NCI-H1048 (cell line): Measurements from ENCODE around the gene ESR1.

ENCODE experiments used
- DNase-seq: peaks from one replicate; lab custom pipeline; 2025; lab: John Stamatoyannopoulos, UW

ESR1 gene

DNA sequence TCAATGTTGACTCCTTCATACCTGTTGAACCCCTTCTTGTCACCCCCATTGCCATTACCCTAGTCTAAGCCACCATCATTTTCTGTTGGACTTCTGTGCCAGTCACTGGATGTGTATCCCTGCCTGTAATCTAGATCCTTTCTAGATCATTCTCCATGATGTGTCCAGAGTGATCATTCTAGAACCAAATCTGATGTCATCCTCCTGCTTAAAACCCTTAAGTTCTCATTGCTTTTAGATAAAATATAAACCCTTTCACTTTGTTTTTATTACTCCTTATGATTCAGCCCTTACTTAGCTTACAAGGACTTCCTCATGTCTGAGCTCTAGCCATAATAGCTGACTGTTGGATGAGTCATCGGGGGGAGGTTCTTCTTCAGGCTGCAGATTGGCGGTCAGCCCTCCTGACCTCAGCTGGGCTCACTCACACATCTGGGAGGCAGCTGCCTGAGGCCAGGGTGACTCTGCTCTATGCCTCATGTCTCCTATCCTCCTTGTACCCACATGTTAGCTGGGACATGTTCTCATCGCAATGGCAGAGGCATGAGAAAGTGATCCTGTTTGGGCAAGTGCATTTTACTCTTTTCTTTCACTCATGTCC lies 287.6 kb downstream of the ESR1 start:
- DNase-seq = no peak

DNA sequence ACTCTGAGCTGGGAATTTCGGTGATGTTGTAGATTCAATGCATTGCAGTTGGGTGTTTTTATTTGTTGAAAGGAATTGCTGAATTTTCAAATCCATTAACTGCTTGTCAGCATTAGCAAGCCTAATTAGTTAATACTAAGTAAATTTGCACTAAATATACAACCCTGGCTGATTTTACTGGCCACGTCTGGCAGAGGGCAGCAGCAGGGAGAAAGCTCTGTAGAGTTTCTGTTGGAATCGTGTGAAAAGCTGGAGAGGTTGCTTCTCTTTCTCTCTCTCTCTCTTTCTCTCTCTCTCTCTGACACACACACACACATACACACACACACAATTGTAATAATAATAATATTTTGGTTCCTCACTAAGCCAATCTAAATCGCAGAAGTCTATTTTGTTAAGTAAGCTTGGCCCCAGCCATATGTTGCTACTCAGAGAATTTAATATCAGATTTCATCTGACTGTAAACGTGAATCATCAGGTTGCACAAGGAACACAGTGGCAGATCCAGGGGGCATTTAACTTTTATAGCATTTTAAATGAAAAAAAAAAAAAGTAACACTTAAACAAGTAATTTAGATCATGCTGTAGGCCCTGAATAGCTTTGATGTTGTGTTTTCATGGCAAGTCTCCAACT lies 289.5 kb downstream of the ESR1 start:
- DNase-seq = peak; percentile 46

DNA sequence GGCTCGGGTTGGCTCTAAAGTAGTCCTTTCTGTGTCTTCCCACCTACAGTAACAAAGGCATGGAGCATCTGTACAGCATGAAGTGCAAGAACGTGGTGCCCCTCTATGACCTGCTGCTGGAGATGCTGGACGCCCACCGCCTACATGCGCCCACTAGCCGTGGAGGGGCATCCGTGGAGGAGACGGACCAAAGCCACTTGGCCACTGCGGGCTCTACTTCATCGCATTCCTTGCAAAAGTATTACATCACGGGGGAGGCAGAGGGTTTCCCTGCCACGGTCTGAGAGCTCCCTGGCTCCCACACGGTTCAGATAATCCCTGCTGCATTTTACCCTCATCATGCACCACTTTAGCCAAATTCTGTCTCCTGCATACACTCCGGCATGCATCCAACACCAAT lies 291.2 kb downstream of the ESR1 start:
- no peak for DNase-seq

DNA sequence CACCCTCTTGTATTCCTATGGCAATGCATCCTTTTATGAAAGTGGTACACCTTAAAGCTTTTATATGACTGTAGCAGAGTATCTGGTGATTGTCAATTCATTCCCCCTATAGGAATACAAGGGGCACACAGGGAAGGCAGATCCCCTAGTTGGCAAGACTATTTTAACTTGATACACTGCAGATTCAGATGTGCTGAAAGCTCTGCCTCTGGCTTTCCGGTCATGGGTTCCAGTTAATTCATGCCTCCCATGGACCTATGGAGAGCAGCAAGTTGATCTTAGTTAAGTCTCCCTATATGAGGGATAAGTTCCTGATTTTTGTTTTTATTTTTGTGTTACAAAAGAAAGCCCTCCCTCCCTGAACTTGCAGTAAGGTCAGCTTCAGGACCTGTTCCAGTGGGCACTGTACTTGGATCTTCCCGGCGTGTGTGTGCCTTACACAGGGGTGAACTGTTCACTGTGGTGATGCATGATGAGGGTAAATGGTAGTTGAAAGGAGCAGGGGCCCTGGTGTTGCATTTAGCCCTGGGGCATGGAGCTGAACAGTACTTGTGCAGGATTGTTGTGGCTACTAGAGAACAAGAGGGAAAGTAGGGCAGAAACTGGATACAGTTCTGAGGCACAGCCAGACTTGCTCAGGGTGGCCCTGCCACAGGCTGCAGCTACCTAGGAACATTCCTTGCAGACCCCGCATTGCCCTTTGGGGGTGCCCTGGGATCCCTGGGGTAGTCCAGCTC lies 292.1 kb downstream of the ESR1 start:
- no peak for DNase-seq

DNA sequence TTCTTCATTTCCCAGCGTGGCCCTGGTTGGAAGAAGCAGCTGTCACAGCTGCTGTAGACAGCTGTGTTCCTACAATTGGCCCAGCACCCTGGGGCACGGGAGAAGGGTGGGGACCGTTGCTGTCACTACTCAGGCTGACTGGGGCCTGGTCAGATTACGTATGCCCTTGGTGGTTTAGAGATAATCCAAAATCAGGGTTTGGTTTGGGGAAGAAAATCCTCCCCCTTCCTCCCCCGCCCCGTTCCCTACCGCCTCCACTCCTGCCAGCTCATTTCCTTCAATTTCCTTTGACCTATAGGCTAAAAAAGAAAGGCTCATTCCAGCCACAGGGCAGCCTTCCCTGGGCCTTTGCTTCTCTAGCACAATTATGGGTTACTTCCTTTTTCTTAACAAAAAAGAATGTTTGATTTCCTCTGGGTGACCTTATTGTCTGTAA lies 292.7 kb downstream of the ESR1 start:
- no peak for DNase-seq

DNA sequence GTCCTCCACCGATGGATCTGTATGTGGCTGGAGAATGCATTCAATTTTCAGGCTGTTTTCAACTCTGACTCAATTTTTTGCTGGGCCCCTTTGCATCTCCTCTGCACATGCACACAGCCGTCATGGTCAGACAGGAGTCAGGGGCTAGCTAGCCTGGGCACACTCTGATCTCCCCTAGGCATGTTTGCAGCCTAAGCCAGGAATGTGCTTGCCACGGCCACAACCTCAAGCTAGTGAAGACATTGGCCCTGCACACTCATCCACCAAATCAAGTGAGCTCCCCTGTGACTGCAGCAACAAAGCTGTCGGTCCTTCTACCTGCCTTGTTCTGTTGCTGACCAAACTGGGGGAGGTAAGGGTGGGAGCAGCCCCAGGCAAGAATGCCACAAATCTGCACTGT lies 300.5 kb downstream of the ESR1 start:
- no peak for DNase-seq

DNA sequence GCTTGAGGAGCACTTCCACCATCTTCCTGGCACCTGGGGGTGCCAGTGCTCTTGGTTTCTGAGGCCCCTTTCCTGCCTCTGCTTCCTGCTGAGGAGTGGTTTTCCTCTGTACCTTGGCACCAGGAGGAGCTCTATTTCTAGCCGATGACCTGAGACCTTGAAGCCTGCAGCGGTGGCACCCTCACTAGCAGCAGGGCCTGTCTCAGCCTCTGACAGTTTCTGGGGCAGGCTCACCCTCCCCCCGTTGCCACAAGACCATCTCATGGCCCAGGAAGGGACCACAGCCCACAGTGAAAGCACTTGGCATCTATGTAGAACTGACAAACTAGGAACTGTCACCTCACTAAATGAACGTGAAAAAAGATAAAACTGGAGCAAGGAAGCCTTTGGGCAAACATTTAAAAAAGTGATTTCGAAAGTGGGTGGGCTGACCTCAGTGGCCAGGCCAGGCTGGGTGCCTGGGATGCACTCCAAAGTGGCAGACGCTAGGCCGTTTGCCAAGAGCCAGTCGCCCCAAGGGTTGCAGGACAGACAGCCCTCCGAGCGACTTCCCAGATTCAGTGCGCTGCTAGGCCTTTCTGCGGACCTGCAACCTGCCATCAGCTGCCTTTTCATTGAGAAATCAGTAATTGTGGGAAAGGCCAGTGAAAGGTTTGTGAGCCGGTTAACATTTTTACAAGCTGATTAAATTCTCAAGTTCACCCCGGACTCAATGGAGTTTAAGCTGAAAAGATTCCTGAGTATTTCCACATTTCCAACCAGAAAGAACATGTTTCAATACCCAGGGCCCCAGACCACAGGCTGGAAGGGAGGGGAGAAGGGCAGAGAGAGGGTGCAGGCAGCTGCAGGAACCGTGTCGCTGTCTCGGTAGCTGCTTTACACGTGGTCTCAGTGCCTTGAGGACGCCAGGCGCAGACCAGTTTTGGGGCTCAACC lies 303.7 kb downstream of the ESR1 start:
- no peak for DNase-seq

DNA sequence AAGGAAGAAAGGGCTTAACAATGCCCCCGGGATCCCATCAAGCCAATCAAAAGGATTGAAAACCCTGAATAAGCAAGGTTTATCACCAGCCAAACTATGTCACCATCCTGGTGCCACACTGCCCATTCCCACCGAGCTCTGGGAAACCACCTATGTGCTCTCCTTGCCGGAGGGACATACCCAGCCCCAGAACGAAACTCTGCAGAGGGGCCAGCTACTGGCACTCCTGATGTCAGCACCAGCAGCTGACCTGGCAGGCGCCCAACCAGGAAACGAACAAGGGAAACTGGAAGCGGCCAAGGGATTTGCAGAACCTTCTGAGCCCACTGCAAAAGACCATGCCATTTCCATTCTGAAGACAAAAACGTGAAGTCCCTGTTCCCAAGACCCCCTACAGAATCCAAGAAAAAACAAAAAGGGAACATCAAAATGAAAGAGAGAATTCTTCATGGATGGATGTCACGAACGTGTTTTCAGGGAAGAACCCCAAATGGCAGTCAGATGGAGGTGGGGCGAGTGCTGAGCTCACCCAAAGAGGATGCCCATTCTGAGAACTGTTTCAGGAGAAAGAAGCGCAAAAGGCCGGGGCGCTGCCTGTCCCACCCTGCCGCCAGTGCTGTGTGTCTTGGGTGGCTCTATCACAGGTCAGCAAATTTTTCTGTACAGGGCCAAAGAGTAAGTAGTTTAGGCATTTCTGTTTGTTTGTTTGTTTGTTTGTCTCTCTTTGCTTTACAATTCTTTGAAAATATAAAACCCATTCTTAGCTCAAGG lies 305.2 kb downstream of the ESR1 start:
- DNase-seq = no peak

DNA sequence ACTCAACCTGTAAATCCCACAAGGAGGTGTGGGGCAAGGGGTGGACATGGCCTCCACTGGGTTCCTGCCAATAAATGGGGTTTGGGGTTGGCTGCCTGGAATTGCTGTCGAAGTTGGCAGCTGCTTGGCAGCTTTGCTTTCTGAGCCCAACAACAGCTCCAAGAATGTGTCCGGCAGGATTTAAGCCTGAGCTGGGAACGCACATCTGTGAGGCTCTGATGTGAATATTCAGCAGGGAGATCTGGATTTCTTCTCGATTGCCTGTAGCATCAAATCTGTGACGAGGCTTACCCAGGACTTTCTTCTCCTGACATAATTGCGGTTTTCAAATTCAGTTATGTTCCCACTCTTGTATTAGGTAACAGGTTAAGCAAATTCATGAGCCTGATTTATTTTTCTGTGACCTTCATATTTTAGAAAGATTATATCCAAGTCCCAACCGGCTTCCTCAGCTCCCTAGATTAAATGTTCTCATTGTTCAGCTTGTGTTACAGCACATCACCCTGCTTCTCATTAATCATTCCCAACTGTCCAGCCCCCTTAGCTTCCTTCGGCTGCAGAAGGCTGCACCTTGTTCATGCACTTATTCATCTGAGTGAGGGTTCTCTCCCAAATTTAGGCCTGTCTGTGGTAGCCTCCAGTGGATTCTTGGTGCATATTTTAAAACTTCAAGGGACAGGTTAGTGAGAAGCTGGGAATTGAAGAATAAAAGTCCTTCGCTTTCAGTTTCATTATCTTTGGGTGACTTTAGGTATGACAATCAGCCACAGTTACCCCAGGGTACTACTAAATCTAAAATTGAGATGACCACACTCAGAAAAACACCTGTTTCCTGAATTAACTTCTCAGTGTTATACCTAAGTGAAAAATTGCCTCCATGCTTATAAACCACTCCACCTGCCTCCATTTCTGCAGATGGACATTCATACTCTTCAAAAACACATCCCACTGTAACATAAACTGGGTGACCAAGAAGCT lies 310.0 kb downstream of the ESR1 start:
- DNase-seq = no peak

DNA sequence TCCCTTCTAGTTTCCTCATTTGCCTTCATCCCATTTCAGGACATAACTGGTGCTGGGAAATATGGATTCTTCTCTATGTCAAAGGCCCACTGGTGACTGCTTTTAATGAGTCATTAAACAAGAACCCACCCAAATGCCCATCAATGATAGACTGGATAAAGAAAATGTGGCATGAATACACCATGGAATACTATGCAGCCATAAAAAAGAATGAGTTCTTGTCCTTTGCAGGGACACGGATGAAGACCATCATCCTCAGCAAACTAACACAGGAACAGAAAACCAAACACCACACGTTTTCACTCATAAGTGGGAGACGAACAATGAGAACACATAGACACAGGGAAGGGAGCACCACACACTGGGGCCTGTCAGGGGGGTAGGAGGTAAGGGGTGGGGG lies 310.7 kb downstream of the ESR1 start:
- DNase-seq = no peak

DNA sequence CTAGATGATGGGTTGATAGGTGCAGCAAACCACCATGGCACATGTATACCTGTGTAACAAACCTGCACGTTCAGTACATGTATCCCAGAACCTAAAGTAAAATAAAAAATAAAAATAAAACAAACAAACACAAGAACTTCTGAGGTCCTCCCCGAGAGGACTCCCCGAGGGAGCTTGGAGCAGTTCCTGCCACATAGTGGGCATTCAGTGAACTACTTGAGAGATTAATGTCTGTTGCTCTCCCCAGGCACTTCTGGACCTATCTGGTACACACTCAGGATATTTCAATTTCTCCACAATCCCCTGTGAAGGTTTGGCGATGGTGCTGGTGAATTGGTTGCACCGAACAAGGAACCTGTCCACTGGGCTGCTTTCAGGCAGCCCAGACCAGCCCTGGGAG lies 311.2 kb downstream of the ESR1 start:
- DNase-seq = no peak

DNA sequence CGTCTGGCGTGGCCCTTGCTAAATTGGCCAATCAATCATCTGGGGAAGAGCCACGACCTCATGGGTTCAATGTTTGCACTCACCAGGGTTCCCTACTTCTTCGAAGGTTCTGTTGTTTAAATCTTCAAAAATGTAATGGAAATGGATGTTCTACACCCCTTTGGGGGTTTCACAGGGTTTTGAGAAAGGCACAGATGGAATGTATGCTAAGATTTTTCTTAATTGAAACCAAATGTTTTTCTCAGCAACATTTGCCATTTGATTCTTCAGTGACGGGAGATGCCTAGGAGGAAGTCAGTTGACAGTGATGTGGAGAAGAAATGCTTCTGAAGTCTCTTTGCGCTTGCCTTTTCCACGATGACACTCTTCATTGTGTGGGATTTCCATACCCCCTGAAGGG lies 312.3 kb downstream of the ESR1 start:
- no peak for DNase-seq

DNA sequence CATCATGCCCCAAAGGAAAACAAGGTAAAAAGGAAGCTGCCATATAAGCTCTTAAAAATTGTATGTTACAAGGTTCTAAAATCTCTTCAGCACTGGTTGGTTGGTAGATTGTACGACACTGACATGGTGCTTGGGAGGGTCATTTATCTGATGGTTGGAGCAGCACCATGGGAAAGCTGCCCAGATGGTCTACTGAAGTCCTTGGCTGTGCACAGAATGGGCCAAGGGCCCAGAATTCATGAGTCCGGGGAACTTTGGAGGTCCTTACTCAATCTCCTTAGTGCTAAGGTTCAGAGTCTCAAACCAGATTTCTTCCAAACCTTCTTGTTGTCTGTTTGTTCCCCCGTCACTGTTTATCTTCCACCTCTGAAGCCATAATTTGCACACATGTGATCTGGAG lies 314.4 kb downstream of the ESR1 start:
- DNase-seq = no peak

DNA sequence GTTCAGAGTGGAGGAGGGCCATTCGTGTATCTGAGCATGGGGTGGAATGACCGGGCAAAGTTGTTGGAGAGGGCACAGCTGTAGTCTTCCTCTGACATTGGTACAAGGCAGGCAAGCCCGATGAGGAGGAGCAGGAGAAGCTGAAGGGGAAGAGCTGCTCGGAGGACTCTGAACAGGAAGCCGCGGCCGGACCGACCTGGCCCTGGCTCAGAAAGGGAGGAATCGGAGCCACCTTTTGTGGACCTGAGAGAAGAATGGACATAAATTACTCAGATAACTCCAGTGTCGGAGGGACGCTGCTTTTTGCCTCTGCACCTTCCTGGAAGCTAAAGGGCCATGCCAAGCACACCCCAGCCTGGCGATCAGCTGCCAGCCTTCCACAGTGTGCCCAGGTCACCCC lies 315.0 kb downstream of the ESR1 start:
- DNase-seq = no peak

DNA sequence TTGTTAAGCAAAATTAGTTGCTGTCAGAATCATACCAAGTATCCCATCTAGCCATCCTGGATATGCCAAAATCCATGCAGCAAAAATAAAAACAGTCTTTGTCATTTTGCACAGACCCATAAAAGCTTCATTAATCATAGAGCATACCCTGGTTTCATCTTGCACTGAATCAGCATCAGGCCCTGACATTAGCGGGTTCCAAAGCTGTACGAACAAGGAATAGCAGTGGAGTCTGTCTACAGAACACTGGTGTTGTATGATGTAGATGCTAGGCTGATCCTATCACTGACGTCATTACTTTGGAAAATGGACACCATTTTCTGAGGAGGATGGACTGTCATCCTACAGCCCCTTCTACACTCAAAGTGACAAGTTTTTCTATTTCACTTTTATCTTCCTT lies 315.6 kb downstream of the ESR1 start:
- no peak for DNase-seq

DNA sequence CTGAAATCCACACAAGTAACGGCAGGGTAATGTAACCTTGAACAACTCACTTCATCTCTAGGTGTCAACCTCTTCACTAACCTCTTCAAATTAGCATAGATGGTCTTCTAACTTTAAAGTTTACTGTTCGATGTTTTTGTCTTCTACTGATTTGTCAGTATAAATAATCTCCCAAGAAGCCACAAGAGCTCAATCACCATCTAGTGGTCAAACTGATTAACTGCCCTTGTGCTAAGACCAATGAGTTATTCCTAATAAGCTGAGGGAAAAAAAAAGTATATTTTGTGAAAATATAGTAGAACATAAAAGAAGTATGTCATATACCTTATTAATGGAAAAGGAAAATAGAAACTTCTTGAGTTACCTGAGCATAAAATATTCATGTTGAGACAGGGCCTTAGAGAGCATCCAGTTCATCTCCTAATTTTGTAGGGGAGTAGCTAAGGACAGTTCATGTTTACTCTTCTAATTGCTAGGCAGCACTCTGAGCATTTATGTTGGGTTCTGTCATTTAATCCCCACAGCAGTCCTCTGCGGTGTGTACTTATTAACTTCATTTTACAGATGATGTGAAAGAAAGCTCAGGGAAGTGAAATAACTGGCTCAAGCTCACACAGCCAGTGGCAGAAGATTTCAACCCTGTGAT lies 317.1 kb downstream of the ESR1 start:
- DNase-seq = no peak

DNA sequence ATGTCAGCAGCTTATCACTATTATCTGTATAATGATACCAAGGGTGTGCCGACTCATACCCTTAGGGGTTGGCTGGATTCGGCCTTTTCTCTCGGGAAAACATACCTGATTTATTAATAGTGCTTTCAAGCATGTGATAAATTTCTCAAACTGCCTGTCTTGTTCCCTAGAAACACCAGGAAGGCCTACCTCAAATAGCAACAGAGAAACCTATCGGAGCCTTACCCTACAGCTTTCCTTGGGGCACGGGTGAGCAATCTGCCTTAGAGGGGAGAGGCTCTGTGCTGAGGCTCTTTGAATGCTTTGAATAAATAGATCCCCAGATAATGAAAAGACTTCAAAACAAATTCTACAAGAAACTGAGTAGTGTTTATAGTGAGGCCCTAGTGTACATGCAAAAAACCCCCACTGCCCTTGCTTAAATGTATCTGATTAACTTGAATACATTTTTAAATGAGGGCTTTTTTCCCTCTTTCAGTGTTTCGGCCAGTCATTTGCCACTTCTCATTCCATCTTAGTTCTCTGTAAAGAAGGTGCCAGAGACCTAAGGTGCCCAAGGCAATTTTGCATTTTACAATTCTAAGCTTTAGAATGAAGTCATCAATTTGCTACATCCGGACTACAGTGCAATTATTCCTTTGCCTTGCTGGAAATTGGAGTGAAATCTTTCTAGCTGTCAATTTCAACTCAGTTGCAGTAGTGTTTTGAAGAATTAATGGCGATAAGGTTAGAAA lies 320.1 kb downstream of the ESR1 start:
- no peak for DNase-seq

DNA sequence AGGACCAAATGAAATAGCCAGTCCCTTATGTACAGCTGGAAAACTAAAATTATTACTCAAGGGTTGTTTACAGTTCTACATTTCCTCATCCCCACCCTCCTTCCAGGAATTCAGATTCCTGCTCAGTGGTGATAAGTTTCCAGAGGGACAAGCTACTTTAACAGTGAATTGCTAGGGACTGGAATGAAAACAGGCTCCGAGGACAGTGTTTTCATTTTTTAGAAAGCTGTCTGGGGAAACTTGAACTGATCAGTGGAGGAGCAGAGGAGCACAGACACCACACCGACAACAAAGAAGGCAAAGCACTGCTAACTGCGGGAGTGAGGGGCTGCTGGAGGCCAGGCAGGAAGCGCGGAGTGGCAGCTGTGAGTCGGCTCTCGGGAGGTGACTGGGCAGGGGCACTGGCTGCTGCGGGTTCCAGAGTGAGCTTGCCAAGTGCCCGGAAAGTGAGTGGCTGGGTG lies 322.2 kb downstream of the ESR1 start:
- no peak for DNase-seq

DNA sequence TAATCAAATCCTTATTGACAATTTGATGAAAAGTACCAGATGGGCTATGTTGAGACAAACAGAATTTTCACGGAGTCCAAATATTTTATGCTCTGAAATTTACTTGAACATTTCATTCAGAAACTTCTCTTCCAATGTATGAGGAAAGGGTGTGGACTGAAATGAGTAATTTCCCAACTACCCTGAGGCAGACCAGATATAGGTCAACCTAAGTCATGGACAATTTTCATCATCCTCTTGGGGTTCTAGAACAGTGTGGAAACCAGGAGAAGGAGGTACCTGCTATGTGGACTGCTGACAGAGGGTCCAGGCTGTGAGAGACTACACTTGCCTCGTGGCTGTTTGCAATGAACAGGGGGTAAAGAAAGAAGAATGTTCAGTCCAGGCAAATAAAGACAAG lies 323.0 kb downstream of the ESR1 start:
- no peak for DNase-seq
